Caco-2 (cell line): ENCODE data around the gene THNSL1. TPM values are rescaled to one million over a fixed set of nuclear protein-coding genes. Genes with fewer than 3 reads are reported as not detected.

Experiments
- BruUV-seq: library from RNA; stranded (reverse); fragments of 400-500 nt; replicated peaks from 2 replicates; lab custom pipeline; 2021; lab: Mats Ljungman, UMichigan
- CTCF ChIA-PET: fragments of 300-600 bp; sonication (Branson Sonifier 250); formaldehyde crosslinking; loops from one replicate; lab custom pipeline; 2022; ENCODE audit warnings: antibody characterized with exemption; lab: Charles Lee
- POLR2A ChIA-PET: fragments of 300-600 bp; sonication (Branson Sonifier 250); formaldehyde crosslinking; loops from one replicate; lab custom pipeline; 2022; ENCODE audit warnings: antibody characterized with exemption; lab: Charles Lee
- DNase-seq, 2 experiments: peaks; one replicate each; pipeline versions ENCODE4 v3.0.0 to v3.0.0-alpha.2; 2020 to 2022
- H3K27me3 ChIP-seq: replicated peaks from 2 replicates; pipeline ENCODE4 v1.6.0; 2011; ENCODE audit warnings: low read length; ENCODE audit not compliant: control insufficient read depth, insufficient read depth
- H3K36me3 ChIP-seq: 2 replicates; pipeline ENCODE4 v1.5.1; 2011; ENCODE audit warnings: low read length; ENCODE audit not compliant: control insufficient read depth, insufficient read depth
- H3K4me1 ChIP-seq: fragments of 250-450 bp; sonication (Bioruptor Pico); 2 replicates; pipeline ENCODE4 v1.5.1; 2020; ENCODE audit warnings: mild to moderate bottlenecking
- H3K4me3 ChIP-seq: 2 replicates; pipeline ENCODE4 v1.5.1; 2011; ENCODE audit warnings: low read depth, mild to moderate bottlenecking, control low read depth, low read length
- H3K9me3 ChIP-seq: fragments of 250-450 bp; sonication (Bioruptor Pico); 2 replicates; pipeline ENCODE4 v1.5.1; 2020; ENCODE audit warnings: mild to moderate bottlenecking, moderate library complexity
- H3K27ac Mint-ChIP-seq: one replicate; pipeline ENCODE4 v1.8.0; 2022; ENCODE audit warnings: mixed read lengths; ENCODE audit not compliant: unreplicated experiment
- H3K27me3 Mint-ChIP-seq: one replicate; pipeline ENCODE4 v1.8.0; 2022; ENCODE audit warnings: mixed read lengths; ENCODE audit not compliant: insufficient read depth, unreplicated experiment
- H3K36me3 Mint-ChIP-seq: one replicate; pipeline ENCODE4 v1.8.0; 2022; ENCODE audit warnings: mild to moderate bottlenecking, mixed read lengths; ENCODE audit not compliant: insufficient read depth, unreplicated experiment
- H3K4me1 Mint-ChIP-seq: one replicate; pipeline ENCODE4 v1.8.0; 2022; ENCODE audit warnings: low read depth, mixed read lengths; ENCODE audit not compliant: unreplicated experiment
- H3K4me3 Mint-ChIP-seq: one replicate; pipeline ENCODE4 v1.8.0; 2022; ENCODE audit warnings: mild to moderate bottlenecking, moderate library complexity, mixed read lengths; ENCODE audit not compliant: unreplicated experiment
- H3K9me3 Mint-ChIP-seq: one replicate; pipeline ENCODE4 v1.8.0; 2022; ENCODE audit warnings: mixed read lengths; ENCODE audit not compliant: unreplicated experiment
- intact Hi-C: fragments of 100-400 bp; cut with micrococcal nuclease; formaldehyde crosslinking; loops from one replicate; pipeline ENCODE4 v1.10.0; 2022; ENCODE audit not compliant: unreplicated experiment
- total RNA-seq: library from RNA; stranded (reverse); gene quantifications from 2 replicates; pipeline ENCODE4 v1.2.3, GENCODE V29; 2022
- TF ChIP-seq, protein P1 (sequence below), 2 experiments: fragments of 200-600 bp in 1 of 2; IDR thresholded peaks; 1 replicate in 1 of 2; 2 replicates in 1 of 2; pipeline versions ENCODE4 v1.5.1 to v1.8.0; 2011 to 2022; ENCODE audit warnings: antibody characterized with exemption in 1 of 2, control low read depth in 1 of 2, inconsistent platforms in 1 of 2, low read depth in 1 of 2, low read length in 1 of 2, mild to moderate bottlenecking in 1 of 2, moderate library complexity in 1 of 2; ENCODE audit not compliant: insufficient read depth in 1 of 2, severe bottlenecking in 1 of 2, unreplicated experiment in 1 of 2

The THNSL1 gene
- total RNA-seq, 1 experiment from 2014 or later, result 6.3 TPM

DNA sequence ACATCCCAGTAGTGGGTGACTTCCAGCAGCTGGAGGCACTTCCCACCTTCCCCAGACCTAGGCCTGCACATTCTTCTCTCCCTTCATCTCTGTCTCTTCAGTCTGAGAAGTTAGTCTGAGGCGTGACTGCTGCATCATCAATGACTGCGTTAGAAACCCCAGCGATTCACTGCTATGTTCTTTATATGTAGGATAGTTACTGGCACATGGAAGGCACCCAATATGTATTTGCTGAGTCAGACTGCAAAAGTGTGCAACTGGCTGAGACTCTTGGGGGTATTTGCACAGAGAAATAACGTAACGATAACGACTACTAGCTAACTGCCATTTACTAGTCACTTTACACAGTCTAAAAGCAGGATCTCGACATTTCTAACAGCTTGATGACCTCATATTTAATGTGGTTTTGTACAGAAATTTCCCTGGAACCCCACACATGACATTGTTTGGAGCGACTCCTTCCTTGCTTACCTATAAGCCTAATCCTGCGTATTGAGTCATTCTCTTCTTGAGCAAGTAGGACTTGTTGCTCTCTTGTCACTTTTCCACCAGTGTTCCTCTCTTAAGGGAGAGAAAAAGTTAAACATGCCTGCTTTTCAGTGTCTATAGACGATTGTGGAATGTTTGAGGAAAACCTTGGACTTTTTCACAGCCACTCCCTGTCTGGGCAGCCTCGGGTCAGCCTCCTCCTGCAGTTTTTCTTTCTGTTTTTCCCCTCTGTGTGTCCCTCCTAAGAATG is 45.5 kb downstream of the THNSL1 start:
- Mint-ChIP-seq H3K36me3 (peaks cover 21% of the 10 kb centered on the region), H3K4me1 (peaks cover 46% of the 10 kb centered on the region), H3K27me3 (no peaks in the 10 kb centered on the region), H3K9me3 (no peaks in the 10 kb centered on the region), H3K27ac (peak overlapping the region; percentile 94), H3K4me3 (peak overlapping the region; percentile 73)
- BruUV-seq, result TSS peak; percentile 72
- intact Hi-C loops, result loop anchor here (1.0 to 5.0 kb wide), 4 partner anchors 35 to 381 kb away; partner anchors contain the start of genes ARHGAP21, ENKUR and THNSL1
- peaks cover 35% of the 10 kb centered on the region for H3K4me1 ChIP-seq
- ChIA-PET CTCF (interaction anchor here (1.0 kb wide), 1 partner anchor 46 kb away, joined by 3 read pairs; the partner anchor contains the start of genes ENKUR and THNSL1), POLR2A (interaction anchor here (0.6 to 1.3 kb wide), 2 partner anchors 18 to 110 kb away, joined by 4 read pairs; no protein-coding TSS in a partner anchor)
- no peaks in the 10 kb centered on the region for H3K9me3 ChIP-seq
- DNase-seq, result peak in 1 of 2 experiments; percentile 23
- no peaks in the 10 kb centered on the region for H3K27me3 ChIP-seq
- TF ChIP-seq, protein P1, sequence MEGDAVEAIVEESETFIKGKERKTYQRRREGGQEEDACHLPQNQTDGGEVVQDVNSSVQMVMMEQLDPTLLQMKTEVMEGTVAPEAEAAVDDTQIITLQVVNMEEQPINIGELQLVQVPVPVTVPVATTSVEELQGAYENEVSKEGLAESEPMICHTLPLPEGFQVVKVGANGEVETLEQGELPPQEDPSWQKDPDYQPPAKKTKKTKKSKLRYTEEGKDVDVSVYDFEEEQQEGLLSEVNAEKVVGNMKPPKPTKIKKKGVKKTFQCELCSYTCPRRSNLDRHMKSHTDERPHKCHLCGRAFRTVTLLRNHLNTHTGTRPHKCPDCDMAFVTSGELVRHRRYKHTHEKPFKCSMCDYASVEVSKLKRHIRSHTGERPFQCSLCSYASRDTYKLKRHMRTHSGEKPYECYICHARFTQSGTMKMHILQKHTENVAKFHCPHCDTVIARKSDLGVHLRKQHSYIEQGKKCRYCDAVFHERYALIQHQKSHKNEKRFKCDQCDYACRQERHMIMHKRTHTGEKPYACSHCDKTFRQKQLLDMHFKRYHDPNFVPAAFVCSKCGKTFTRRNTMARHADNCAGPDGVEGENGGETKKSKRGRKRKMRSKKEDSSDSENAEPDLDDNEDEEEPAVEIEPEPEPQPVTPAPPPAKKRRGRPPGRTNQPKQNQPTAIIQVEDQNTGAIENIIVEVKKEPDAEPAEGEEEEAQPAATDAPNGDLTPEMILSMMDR (IDR thresholded peaks at IDR 0.05; ENCODE audit: insufficient read depth in 1 of 2, low read depth in 1 of 2, low read length in 1 of 2, severe bottlenecking in 1 of 2, unreplicated experiment in 1 of 2), result no peak
- peak overlapping the region; percentile 15 for H3K4me3 ChIP-seq
- no peaks in the 10 kb centered on the region for H3K36me3 ChIP-seq

DNA sequence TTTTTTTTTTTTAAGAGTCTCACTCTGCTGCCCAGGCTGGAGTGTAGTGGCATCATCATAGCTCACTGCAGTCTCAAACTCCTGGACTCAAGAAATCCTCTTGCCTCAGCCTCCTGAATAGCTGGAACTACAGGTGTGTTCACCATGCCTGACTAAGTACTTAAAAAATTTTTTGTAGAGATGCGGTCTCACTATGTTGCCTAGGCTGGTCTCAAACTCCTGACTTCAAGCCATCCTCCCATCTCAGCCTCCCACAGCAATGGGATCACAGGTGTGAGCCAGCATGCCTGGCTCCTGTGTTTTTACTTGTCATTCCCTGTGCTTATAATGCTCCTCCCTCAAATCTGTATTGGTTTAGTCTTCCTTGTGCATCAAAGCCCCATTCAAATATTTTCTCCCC is 46.7 kb downstream of the THNSL1 start:
- ChIA-PET POLR2A (no interaction called here), CTCF (no interaction called here)
- no peaks in the 10 kb centered on the region for H3K9me3 Mint-ChIP-seq
- no peaks in the 10 kb centered on the region for H3K27me3 ChIP-seq
- BruUV-seq, result no TSS peak
- intact Hi-C loops, result loop anchor here (2.0 to 5.0 kb wide), 2 partner anchors 36 to 341 kb away; partner anchors contain the start of gene ARHGAP21
- peaks cover 47% of the 10 kb centered on the region for H3K4me1 Mint-ChIP-seq
- H3K27ac Mint-ChIP-seq, result peak overlapping the region; percentile 94
- TF ChIP-seq, protein P1 (IDR thresholded peaks at IDR 0.05; ENCODE audit: insufficient read depth in 1 of 2, low read depth in 1 of 2, low read length in 1 of 2, severe bottlenecking in 1 of 2, unreplicated experiment in 1 of 2), result no peak
- H3K4me3 Mint-ChIP-seq, result peak overlapping the region; percentile 46
- H3K4me1 ChIP-seq, result peaks cover 35% of the 10 kb centered on the region
- no peaks in the 10 kb centered on the region for H3K9me3 ChIP-seq
- no peaks in the 10 kb centered on the region for H3K36me3 ChIP-seq
- peaks cover 21% of the 10 kb centered on the region for H3K36me3 Mint-ChIP-seq
- no peak for DNase-seq
- no peak overlapping the region for H3K4me3 ChIP-seq
- H3K27me3 Mint-ChIP-seq, result no peaks in the 10 kb centered on the region

DNA sequence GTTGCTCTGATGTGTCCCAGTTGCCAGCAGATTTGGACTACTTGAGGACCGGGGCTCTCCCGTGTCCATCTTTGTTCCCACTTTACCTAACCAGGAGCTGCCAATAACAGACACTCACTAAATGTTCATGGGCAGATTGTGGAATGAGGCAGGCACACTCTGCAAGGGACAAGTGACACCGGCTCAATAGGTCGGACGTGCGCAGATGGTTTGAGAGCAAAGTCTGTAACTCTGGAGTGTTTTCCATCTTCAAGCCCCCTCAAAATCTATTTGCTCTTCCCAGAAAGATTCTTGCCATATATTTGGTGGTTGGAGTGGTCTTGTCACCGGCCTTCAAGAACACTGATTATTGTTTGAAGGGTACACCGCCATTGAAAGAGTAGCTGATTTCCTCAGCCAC is 47.2 kb downstream of the THNSL1 start:
- peaks cover 50% of the 10 kb centered on the region for H3K4me1 Mint-ChIP-seq

More for the DNA sequence above, 47.2 kb downstream of the THNSL1 start:
- Histone ChIP-seq H3K4me3 (no peak overlapping the region), H3K9me3 (no peaks in the 10 kb centered on the region), H3K27me3 (no peaks in the 10 kb centered on the region), H3K4me1 (peaks cover 35% of the 10 kb centered on the region), H3K36me3 (no peaks in the 10 kb centered on the region)
- H3K36me3 Mint-ChIP-seq, result peaks cover 21% of the 10 kb centered on the region
- peak overlapping the region; percentile 46 for H3K4me3 Mint-ChIP-seq
- intact Hi-C loops, result loop anchor here (2.0 to 5.0 kb wide), 2 partner anchors 37 to 341 kb away; partner anchors contain the start of gene ARHGAP21
- TF ChIP-seq, protein P1 (IDR thresholded peaks at IDR 0.05; ENCODE audit: insufficient read depth in 1 of 2, low read depth in 1 of 2, low read length in 1 of 2, severe bottlenecking in 1 of 2, unreplicated experiment in 1 of 2), result no peak
- H3K27me3 Mint-ChIP-seq, result no peaks in the 10 kb centered on the region
- no peaks in the 10 kb centered on the region for H3K9me3 Mint-ChIP-seq
- BruUV-seq, result no TSS peak
- ChIA-PET CTCF (no interaction called here), POLR2A (no interaction called here)
- DNase-seq, result no peak
- H3K27ac Mint-ChIP-seq, result peak overlapping the region; percentile 94
